Neuronal stem cell (in vitro differentiated cells): Measurements from ENCODE around the gene REC8.
"Not testable (repeated sequence)": the region's sequence is repeated elsewhere in the genome, so short reads cannot be mapped to it uniquely, and the experiment has no call there.

Source experiments
- DNase-seq: peaks from one replicate; pipeline ENCODE4 v3.0.0-alpha.2; 2013; ENCODE audit warnings: low spot score
- H2AFZ ChIP-seq: one replicate; pipeline ENCODE4 v1.6.1; 2013; ENCODE audit warnings: mild to moderate bottlenecking, low read length, inconsistent platforms
- H2AK5ac ChIP-seq: 2 replicates; pipeline ENCODE4 v1.6.1; 2013; ENCODE audit warnings: low read depth, mild to moderate bottlenecking, inconsistent platforms, low read length, moderate library complexity, mixed read lengths
- H2BK120ac ChIP-seq: 2 replicates; pipeline ENCODE4 v1.6.1; 2013; ENCODE audit warnings: low read depth, mild to moderate bottlenecking, inconsistent platforms, low read length, moderate library complexity, mixed read lengths
- H2BK12ac ChIP-seq: one replicate; pipeline ENCODE4 v1.6.1; 2013; ENCODE audit warnings: low read length, inconsistent platforms
- H2BK15ac ChIP-seq: 2 replicates; pipeline ENCODE4 v1.6.1; 2013; ENCODE audit warnings: mild to moderate bottlenecking, low read length, inconsistent platforms, mixed read lengths
- H2BK5ac ChIP-seq: one replicate; pipeline ENCODE4 v1.6.1; 2013; ENCODE audit warnings: inconsistent platforms, mild to moderate bottlenecking, low read length, moderate library complexity
- H3K14ac ChIP-seq: one replicate; pipeline ENCODE4 v1.6.1; 2013; ENCODE audit warnings: low read length, inconsistent platforms
- H3K18ac ChIP-seq: 2 replicates; pipeline ENCODE4 v1.6.1; 2013; ENCODE audit warnings: low read length, inconsistent platforms
- H3K23ac ChIP-seq: 2 replicates; pipeline ENCODE4 v1.6.1; 2013; ENCODE audit warnings: low read depth, mild to moderate bottlenecking, mixed read lengths, low read length, inconsistent platforms; ENCODE audit not compliant: poor library complexity
- H3K27ac ChIP-seq: replicated peaks from 3 replicates; pipeline ENCODE4 v1.5.1; 2013; ENCODE audit warnings: low read length, inconsistent platforms
- H3K27me3 ChIP-seq, 3 experiments: 2 replicates each; pipeline ENCODE4 v1.6.1; 2013; ENCODE audit warnings: low read length in 3 of 3, mild to moderate bottlenecking in 2 of 3, inconsistent platforms in 1 of 3, low read depth in 1 of 3, mixed read lengths in 1 of 3, moderate library complexity in 1 of 3; ENCODE audit not compliant: control insufficient read depth in 3 of 3, insufficient read depth in 3 of 3
- H3K36me3 ChIP-seq, 2 donors: replicated peaks in 1 of 2; 2 replicates each; pipeline ENCODE4 v1.6.1; 2013; ENCODE audit warnings: low read length in 2 of 2; ENCODE audit not compliant: control insufficient read depth in 2 of 2, insufficient read depth in 2 of 2
- H3K4ac ChIP-seq: 2 replicates; pipeline ENCODE4 v1.6.1; 2013; ENCODE audit warnings: inconsistent platforms, mild to moderate bottlenecking, low read length, moderate library complexity
- H3K4me1 ChIP-seq, 2 donors: 1 replicate in 1 of 2; 2 replicates in 1 of 2; pipeline ENCODE4 v1.6.1; 2013; ENCODE audit warnings: low read length in 2 of 2, low read depth in 1 of 2; ENCODE audit not compliant: control insufficient read depth in 2 of 2, insufficient read depth in 1 of 2
- H3K4me2 ChIP-seq: one replicate; pipeline ENCODE4 v1.6.1; 2013; ENCODE audit warnings: mild to moderate bottlenecking, low read length, inconsistent platforms; ENCODE audit not compliant: insufficient read depth, poor library complexity, severe bottlenecking
- H3K4me3 ChIP-seq, 2 donors: 2 replicates each; pipeline ENCODE4 v1.5.1; 2013; ENCODE audit warnings: low read length in 2 of 2, mild to moderate bottlenecking in 2 of 2, inconsistent platforms in 1 of 2, moderate library complexity in 1 of 2
- H3K79me1 ChIP-seq: one replicate; pipeline ENCODE4 v1.6.1; 2013; ENCODE audit warnings: low read depth, mild to moderate bottlenecking, inconsistent platforms, low read length, moderate library complexity
- H3K9ac ChIP-seq: one replicate; pipeline ENCODE4 v1.6.1; 2013; ENCODE audit warnings: mild to moderate bottlenecking, low read depth, low read length, inconsistent platforms; ENCODE audit not compliant: poor library complexity
- H3K9me3 ChIP-seq, 2 donors: replicated peaks in 1 of 2; 2 replicates each; pipeline versions ENCODE3 to v1.6.1; 2013; ENCODE audit warnings: low read length in 2 of 2, mild to moderate bottlenecking in 2 of 2, inconsistent platforms in 1 of 2, low read depth in 1 of 2, mixed read lengths in 1 of 2, moderate library complexity in 1 of 2; ENCODE audit not compliant: control insufficient read depth in 2 of 2, insufficient read depth in 1 of 2
- H4K8ac ChIP-seq: one replicate; pipeline ENCODE4 v1.6.1; 2013; ENCODE audit warnings: low read depth, mild to moderate bottlenecking, inconsistent platforms, low read length, moderate library complexity
- H4K91ac ChIP-seq: one replicate; pipeline ENCODE4 v1.6.1; 2013; ENCODE audit warnings: low read length, low read depth, mild to moderate bottlenecking, inconsistent platforms; ENCODE audit not compliant: poor library complexity
- WGBS, 2 donors: extraction: QIAGEN DNeasy Blood & Tissue Kit; methylation state at CpG; one replicate each; pipeline ENCODE4 v1.1.7; 2013; ENCODE audit warnings: missing lambda C conversion rate in 2 of 2, mixed read lengths in 1 of 2; ENCODE audit not compliant: insufficient read length in 2 of 2, insufficient replicate concordance in 1 of 2; ENCODE audit errors: extremely low coverage in 2 of 2; 5-methylcytosine and 5-hydroxymethylcytosine counted together

REC8 gene

GRCh38 chr14:24203249-24203886, 31.5 kb downstream of the REC8 start:
- H2BK120ac ChIP-seq, H3K9me3 ChIP-seq, H4K91ac ChIP-seq, H3K4me1 ChIP-seq, DNase-seq, H3K23ac ChIP-seq, H3K27ac ChIP-seq, H2BK12ac ChIP-seq, H3K4me2 ChIP-seq, H3K79me1 ChIP-seq, H2BK15ac ChIP-seq, H4K8ac ChIP-seq, H2AK5ac ChIP-seq, H3K14ac ChIP-seq, H2AFZ ChIP-seq, H3K27me3 ChIP-seq, H3K4me3 ChIP-seq, H3K4ac ChIP-seq, H3K18ac ChIP-seq, H3K9ac ChIP-seq, H2BK5ac ChIP-seq: not testable (repeated sequence)
- no CpG with 5 or more reads among the region's 16 CpGs for WGBS, 2 donors
- peaks cover 28 to 78% of the 10 kb centered on the region in 2 donors for H3K36me3 ChIP-seq

GRCh38 chr14:24204163-24205146, 32.6 kb downstream of the REC8 start:
- no peak overlapping the region for H4K91ac ChIP-seq
- H2BK15ac ChIP-seq = no peak overlapping the region
- peaks cover 7% of the 10 kb centered on the region for H3K79me1 ChIP-seq
- no peak overlapping the region for H3K18ac ChIP-seq
- no peaks in the 10 kb centered on the region for H3K27me3 ChIP-seq
- peaks cover 3 to 7% of the 10 kb centered on the region in 2 donors for H3K9me3 ChIP-seq
- no peak overlapping the region for H2BK12ac ChIP-seq
- H3K9ac ChIP-seq = no peak overlapping the region
- H3K27ac ChIP-seq = no peak overlapping the region
- DNase-seq = no peak
- no peak overlapping the region for H3K14ac ChIP-seq
- 100% methylated on average over 1 of the region's 7 CpGs for WGBS, 2 donors
- no peak overlapping the region for H3K4me2 ChIP-seq
- H3K23ac ChIP-seq = no peak overlapping the region
- H3K36me3 ChIP-seq = peaks cover 33 to 78% of the 10 kb centered on the region in 2 donors
- H2AK5ac ChIP-seq = no peak overlapping the region
- H2AFZ ChIP-seq = no peak overlapping the region
- no peak overlapping the region for H2BK5ac ChIP-seq
- H3K4me3 ChIP-seq = no peak overlapping the region
- no peak overlapping the region for H4K8ac ChIP-seq
- H3K4me1 ChIP-seq = no peaks in the 10 kb centered on the region
- H2BK120ac ChIP-seq = no peak overlapping the region
- no peak overlapping the region for H3K4ac ChIP-seq

GRCh38 chr14:24206260-24207103, 34.6 kb downstream of the REC8 start:
- Histone ChIP-seq H2AFZ (no peak overlapping the region), H3K4ac (no peak overlapping the region)
- no CpG with 5 or more reads among the region's 11 CpGs for WGBS, 2 donors

More at GRCh38 chr14:24206260-24207103, 34.6 kb downstream of the REC8 start:
- Histone ChIP-seq H2BK15ac (no peak overlapping the region), H3K14ac (no peak overlapping the region), H3K4me2 (no peak overlapping the region), H4K91ac (no peak overlapping the region), H3K18ac (no peak overlapping the region), H2BK5ac (no peak overlapping the region), H2BK12ac (no peak overlapping the region), H3K27ac (no peak overlapping the region), H3K27me3 (no peaks in the 10 kb centered on the region), H3K4me1 (no peaks in the 10 kb centered on the region), H3K79me1 (peaks cover 7% of the 10 kb centered on the region), H3K9me3 (peaks cover 3% of the 10 kb centered on the region in 2 donors), H3K9ac (no peak overlapping the region), H2AK5ac (no peak overlapping the region), H4K8ac (no peak overlapping the region), H3K36me3 (peaks cover 45 to 86% of the 10 kb centered on the region in 2 donors), H3K23ac (no peak overlapping the region), H3K4me3 (peak overlapping the region in 1 of 2 donors; percentile 52), H2BK120ac (no peak overlapping the region)
- no peak for DNase-seq
